PC-9 (cell line): Measurements from ENCODE around the gene MAN1C1.

ENCODE experiments used
- EZH2 ChIP-seq: fragments of 200-600 bp; sonication (generic); IDR thresholded peaks from 2 replicates; pipeline ENCODE4 v1.8.0; 2017; ENCODE audit warnings: antibody characterized with exemption, low read depth
- TF ChIP-seq, protein P1 (sequence below): fragments of 200-600 bp; sonication (generic); conservative IDR thresholded peaks from 2 replicates; pipeline ENCODE4 v1.6.1; 2017; ENCODE audit warnings: mixed run types, antibody characterized with exemption, mild to moderate bottlenecking, moderate library complexity

DNA sequence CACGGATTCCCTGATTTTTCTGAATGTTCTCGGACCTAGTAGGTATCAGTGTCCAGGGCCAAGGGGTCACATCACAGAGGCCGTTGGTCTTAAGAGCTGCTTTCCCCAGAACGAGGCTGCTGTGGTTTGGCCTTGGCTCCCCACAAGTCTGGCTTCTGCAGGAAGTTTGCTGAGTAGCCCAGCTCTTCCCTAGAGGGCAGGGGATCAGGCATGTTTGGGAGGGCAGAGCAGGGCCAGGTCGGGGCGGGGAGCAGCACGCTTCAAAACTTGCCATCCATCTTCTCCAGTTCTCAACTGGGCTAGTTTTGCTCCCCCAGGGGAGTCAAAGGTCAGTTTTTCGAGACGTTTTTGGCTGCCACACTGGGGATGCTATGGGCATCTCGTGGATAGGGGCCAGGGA lies 37.0 kb downstream of the MAN1C1 start:
- TF ChIP-seq, protein P1, sequence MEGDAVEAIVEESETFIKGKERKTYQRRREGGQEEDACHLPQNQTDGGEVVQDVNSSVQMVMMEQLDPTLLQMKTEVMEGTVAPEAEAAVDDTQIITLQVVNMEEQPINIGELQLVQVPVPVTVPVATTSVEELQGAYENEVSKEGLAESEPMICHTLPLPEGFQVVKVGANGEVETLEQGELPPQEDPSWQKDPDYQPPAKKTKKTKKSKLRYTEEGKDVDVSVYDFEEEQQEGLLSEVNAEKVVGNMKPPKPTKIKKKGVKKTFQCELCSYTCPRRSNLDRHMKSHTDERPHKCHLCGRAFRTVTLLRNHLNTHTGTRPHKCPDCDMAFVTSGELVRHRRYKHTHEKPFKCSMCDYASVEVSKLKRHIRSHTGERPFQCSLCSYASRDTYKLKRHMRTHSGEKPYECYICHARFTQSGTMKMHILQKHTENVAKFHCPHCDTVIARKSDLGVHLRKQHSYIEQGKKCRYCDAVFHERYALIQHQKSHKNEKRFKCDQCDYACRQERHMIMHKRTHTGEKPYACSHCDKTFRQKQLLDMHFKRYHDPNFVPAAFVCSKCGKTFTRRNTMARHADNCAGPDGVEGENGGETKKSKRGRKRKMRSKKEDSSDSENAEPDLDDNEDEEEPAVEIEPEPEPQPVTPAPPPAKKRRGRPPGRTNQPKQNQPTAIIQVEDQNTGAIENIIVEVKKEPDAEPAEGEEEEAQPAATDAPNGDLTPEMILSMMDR, result no peak
- TF ChIP-seq EZH2, result no peak
